Activated naive CD8-positive, alpha-beta T cell treated with anti-CD3 and anti-CD28 coated beads for 36 hours (primary cell): ENCODE measurements around the gene HEYL. TPM values are rescaled to one million over a fixed set of nuclear protein-coding genes. Genes with fewer than 3 reads are reported as not detected.

Experiments
- DNase-seq: peaks from one replicate; pipeline ENCODE4 v3.0.0; 2021
- H3K27ac Mint-ChIP-seq: one replicate; pipeline ENCODE4 v1.8.0; 2022; ENCODE audit warnings: mild to moderate bottlenecking, moderate library complexity, mixed read lengths
- H3K27me3 Mint-ChIP-seq: one replicate; pipeline ENCODE4 v1.8.0; 2022; ENCODE audit warnings: mild to moderate bottlenecking, mixed read lengths
- H3K36me3 Mint-ChIP-seq: one replicate; pipeline ENCODE4 v1.8.0; 2021; ENCODE audit warnings: mild to moderate bottlenecking, mixed read lengths
- H3K4me1 Mint-ChIP-seq: one replicate; pipeline ENCODE4 v1.8.0; 2021; ENCODE audit warnings: mixed read lengths
- H3K4me3 Mint-ChIP-seq: one replicate; pipeline ENCODE4 v1.8.0; 2022; ENCODE audit warnings: mild to moderate bottlenecking, moderate library complexity, mixed read lengths
- H3K9me3 Mint-ChIP-seq: one replicate; pipeline ENCODE4 v1.8.0; 2022; ENCODE audit warnings: mixed read lengths
- total RNA-seq, 2 experiments: library from RNA; stranded (reverse); gene quantifications; one replicate each; pipeline ENCODE4 v1.2.3, GENCODE V29; 2021

Gene HEYL
- total RNA-seq, 2 experiments from 2014 or later = 0.08 to 0.26 TPM

- H3K4me1 Mint-ChIP-seq = no peaks in the 10 kb centered on the region
- H3K27me3 Mint-ChIP-seq = peaks cover 60% of the 10 kb centered on the region
- no peaks in the 10 kb centered on the region for H3K36me3 Mint-ChIP-seq
- no peak overlapping the region for H3K27ac Mint-ChIP-seq
- no peak for DNase-seq
- no peak overlapping the region for H3K4me3 Mint-ChIP-seq
- H3K9me3 Mint-ChIP-seq = no peaks in the 10 kb centered on the region
Measured at GRCh38 chr1:39637361-39637760, 2.1 kb downstream of the HEYL start.

- Mint-ChIP-seq H3K27me3 (peaks cover 59% of the 10 kb centered on the region), H3K4me1 (peaks cover 9% of the 10 kb centered on the region), H3K4me3 (no peak overlapping the region), H3K9me3 (no peaks in the 10 kb centered on the region), H3K36me3 (no peaks in the 10 kb centered on the region), H3K27ac (no peak overlapping the region)
- no peak for DNase-seq
Measured at GRCh38 chr1:39635871-39636210, 3.6 kb downstream of the HEYL start.

- peaks cover 54% of the 10 kb centered on the region for H3K27me3 Mint-ChIP-seq
- H3K4me3 Mint-ChIP-seq = no peak overlapping the region
- H3K27ac Mint-ChIP-seq = no peak overlapping the region
- H3K9me3 Mint-ChIP-seq = no peaks in the 10 kb centered on the region
- H3K4me1 Mint-ChIP-seq = peaks cover 9% of the 10 kb centered on the region
- no peaks in the 10 kb centered on the region for H3K36me3 Mint-ChIP-seq
- DNase-seq = no peak
Measured at GRCh38 chr1:39635205-39635870, 4.1 kb downstream of the HEYL start.

- H3K4me3 Mint-ChIP-seq = no peak overlapping the region
- no peak for DNase-seq
- no peaks in the 10 kb centered on the region for H3K36me3 Mint-ChIP-seq
- H3K9me3 Mint-ChIP-seq = no peaks in the 10 kb centered on the region
- H3K4me1 Mint-ChIP-seq = peaks cover 10% of the 10 kb centered on the region
- H3K27ac Mint-ChIP-seq = no peak overlapping the region
- H3K27me3 Mint-ChIP-seq = peaks cover 41% of the 10 kb centered on the region
Measured at GRCh38 chr1:39633422-39633821, 6.0 kb downstream of the HEYL start.

GRCh38 chr1:39632682-39633417 lies 6.6 kb downstream of the HEYL start:
- Mint-ChIP-seq H3K27me3 (peaks cover 35% of the 10 kb centered on the region), H3K9me3 (no peaks in the 10 kb centered on the region), H3K27ac (no peak overlapping the region), H3K4me1 (peaks cover 10% of the 10 kb centered on the region), H3K36me3 (no peaks in the 10 kb centered on the region), H3K4me3 (no peak overlapping the region)
- DNase-seq = no peak

- Mint-ChIP-seq H3K4me3 (no peak overlapping the region), H3K27ac (no peak overlapping the region), H3K27me3 (peaks cover 30% of the 10 kb centered on the region), H3K9me3 (no peaks in the 10 kb centered on the region), H3K4me1 (peaks cover 10% of the 10 kb centered on the region), H3K36me3 (no peaks in the 10 kb centered on the region)
- DNase-seq = no peak
Measured at GRCh38 chr1:39632323-39632681, 7.1 kb downstream of the HEYL start.

- Mint-ChIP-seq H3K36me3 (no peaks in the 10 kb centered on the region), H3K4me1 (peaks cover 10% of the 10 kb centered on the region), H3K9me3 (no peaks in the 10 kb centered on the region), H3K27me3 (peaks cover 23% of the 10 kb centered on the region), H3K4me3 (no peak overlapping the region), H3K27ac (no peak overlapping the region)
- DNase-seq = no peak
Measured at GRCh38 chr1:39631361-39632322, 7.8 kb downstream of the HEYL start.

- Mint-ChIP-seq H3K27me3 (peaks cover 9% of the 10 kb centered on the region), H3K27ac (no peak overlapping the region), H3K36me3 (no peaks in the 10 kb centered on the region), H3K9me3 (no peaks in the 10 kb centered on the region), H3K4me3 (no peak overlapping the region), H3K4me1 (peaks cover 10% of the 10 kb centered on the region)
- no peak for DNase-seq
Measured at GRCh38 chr1:39628807-39629350, 10.6 kb downstream of the HEYL start.

GRCh38 chr1:39626646-39627045 lies 12.8 kb downstream of the HEYL start:
- Mint-ChIP-seq H3K27me3 (peaks cover 10% of the 10 kb centered on the region), H3K4me1 (peaks cover 6% of the 10 kb centered on the region), H3K4me3 (no peak overlapping the region), H3K9me3 (no peaks in the 10 kb centered on the region), H3K27ac (no peak overlapping the region), H3K36me3 (no peaks in the 10 kb centered on the region)
- no peak for DNase-seq

- H3K36me3 Mint-ChIP-seq = no peaks in the 10 kb centered on the region
- no peak for DNase-seq
- no peak overlapping the region for H3K27ac Mint-ChIP-seq
- H3K9me3 Mint-ChIP-seq = no peaks in the 10 kb centered on the region
- H3K27me3 Mint-ChIP-seq = peaks cover 10% of the 10 kb centered on the region
- peaks cover 2% of the 10 kb centered on the region for H3K4me1 Mint-ChIP-seq
- H3K4me3 Mint-ChIP-seq = no peak overlapping the region
Measured at GRCh38 chr1:39625462-39626273, 13.8 kb downstream of the HEYL start.

GRCh38 chr1:39625009-39625408 lies 14.4 kb downstream of the HEYL start:
- Mint-ChIP-seq H3K4me1 (peaks cover 2% of the 10 kb centered on the region), H3K36me3 (no peaks in the 10 kb centered on the region), H3K9me3 (no peaks in the 10 kb centered on the region), H3K27ac (no peak overlapping the region), H3K4me3 (no peak overlapping the region), H3K27me3 (peaks cover 10% of the 10 kb centered on the region)
- DNase-seq = no peak

GRCh38 chr1:39623053-39623452 lies 16.4 kb downstream of the HEYL start:
- H3K4me1 Mint-ChIP-seq = no peaks in the 10 kb centered on the region
- no peak overlapping the region for H3K4me3 Mint-ChIP-seq
- H3K9me3 Mint-ChIP-seq = no peaks in the 10 kb centered on the region
- peaks cover 10% of the 10 kb centered on the region for H3K27me3 Mint-ChIP-seq
- DNase-seq = no peak
- H3K27ac Mint-ChIP-seq = no peak overlapping the region
- H3K36me3 Mint-ChIP-seq = no peaks in the 10 kb centered on the region

GRCh38 chr1:39622427-39622826 lies 17.0 kb downstream of the HEYL start:
- no peaks in the 10 kb centered on the region for H3K4me1 Mint-ChIP-seq
- no peaks in the 10 kb centered on the region for H3K36me3 Mint-ChIP-seq
- no peak overlapping the region for H3K4me3 Mint-ChIP-seq
- peaks cover 10% of the 10 kb centered on the region for H3K27me3 Mint-ChIP-seq
- no peaks in the 10 kb centered on the region for H3K9me3 Mint-ChIP-seq
- no peak for DNase-seq
- H3K27ac Mint-ChIP-seq = no peak overlapping the region

GRCh38 chr1:39620659-39621165 lies 18.7 kb downstream of the HEYL start:
- H3K4me3 Mint-ChIP-seq = no peak overlapping the region
- H3K9me3 Mint-ChIP-seq = no peaks in the 10 kb centered on the region
- no peaks in the 10 kb centered on the region for H3K36me3 Mint-ChIP-seq
- H3K4me1 Mint-ChIP-seq = no peaks in the 10 kb centered on the region
- H3K27ac Mint-ChIP-seq = no peak overlapping the region
- DNase-seq = no peak
- peaks cover 17% of the 10 kb centered on the region for H3K27me3 Mint-ChIP-seq
